DMS153 treated with DMSO at 0.1 percent for 48 hours (cell line): ENCODE data around the gene TNFAIP3.
"Not testable (repeated sequence)": the region's sequence is repeated elsewhere in the genome, so short reads cannot be mapped to it uniquely, and the experiment has no call there.

Experiments
- DNase-seq: peaks from one replicate; lab custom pipeline; 2025; ENCODE audit not compliant: unreplicated experiment; lab: John Stamatoyannopoulos, UW

The TNFAIP3 gene

DNA sequence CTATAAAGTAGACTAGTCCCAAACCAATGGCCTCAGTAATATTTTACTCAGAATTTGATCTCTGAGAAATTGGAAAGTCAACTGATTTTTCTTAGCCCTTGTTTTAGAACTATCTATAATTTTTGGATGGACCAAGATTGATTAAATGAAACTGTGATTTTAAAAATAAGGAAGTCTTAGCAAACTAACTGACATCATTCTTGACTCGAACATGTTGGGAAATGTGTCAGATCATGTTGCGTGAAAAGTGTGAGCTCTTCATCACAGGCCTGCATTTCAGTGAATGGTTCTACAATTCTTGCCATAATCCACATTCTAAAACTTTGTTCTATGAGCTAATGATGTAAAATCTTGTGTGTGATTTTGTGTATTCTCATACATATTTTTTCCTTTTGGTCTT, 11.0 kb downstream of the TNFAIP3 start:
- DNase-seq = no peak

DNA sequence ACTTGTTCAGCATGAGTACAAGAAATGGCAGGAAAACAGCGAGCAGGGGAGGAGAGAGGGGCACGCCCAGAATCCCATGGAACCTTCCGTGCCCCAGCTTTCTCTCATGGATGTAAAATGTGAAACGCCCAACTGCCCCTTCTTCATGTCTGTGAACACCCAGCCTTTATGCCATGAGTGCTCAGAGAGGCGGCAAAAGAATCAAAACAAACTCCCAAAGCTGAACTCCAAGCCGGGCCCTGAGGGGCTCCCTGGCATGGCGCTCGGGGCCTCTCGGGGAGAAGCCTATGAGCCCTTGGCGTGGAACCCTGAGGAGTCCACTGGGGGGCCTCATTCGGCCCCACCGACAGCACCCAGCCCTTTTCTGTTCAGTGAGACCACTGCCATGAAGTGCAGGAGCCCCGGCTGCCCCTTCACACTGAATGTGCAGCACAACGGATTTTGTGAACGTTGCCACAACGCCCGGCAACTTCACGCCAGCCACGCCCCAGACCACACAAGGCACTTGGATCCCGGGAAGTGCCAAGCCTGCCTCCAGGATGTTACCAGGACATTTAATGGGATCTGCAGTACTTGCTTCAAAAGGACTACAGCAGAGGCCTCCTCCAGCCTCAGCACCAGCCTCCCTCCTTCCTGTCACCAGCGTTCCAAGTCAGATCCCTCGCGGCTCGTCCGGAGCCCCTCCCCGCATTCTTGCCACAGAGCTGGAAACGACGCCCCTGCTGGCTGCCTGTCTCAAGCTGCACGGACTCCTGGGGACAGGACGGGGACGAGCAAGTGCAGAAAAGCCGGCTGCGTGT, 11.6 kb downstream of the TNFAIP3 start:
- DNase-seq = no peak

DNA sequence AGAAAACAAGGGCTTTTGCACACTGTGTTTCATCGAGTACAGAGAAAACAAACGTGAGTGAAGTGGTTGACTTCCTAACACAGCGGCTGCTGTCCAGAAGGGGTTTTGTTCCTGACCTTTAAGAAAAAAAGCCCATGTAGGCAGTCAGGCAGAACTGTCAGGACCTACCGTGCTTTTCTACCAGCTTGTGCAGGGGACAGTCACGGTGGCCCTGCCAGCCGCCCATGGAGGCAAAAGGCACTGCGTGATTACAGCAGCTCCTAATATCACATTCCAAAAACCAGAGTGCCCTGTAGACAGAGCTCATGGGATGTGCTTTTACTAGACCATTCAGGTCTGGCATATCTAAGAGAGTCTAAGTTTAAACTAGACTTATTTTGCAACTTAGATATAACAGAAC, 12.2 kb downstream of the TNFAIP3 start:
- no peak for DNase-seq

DNA sequence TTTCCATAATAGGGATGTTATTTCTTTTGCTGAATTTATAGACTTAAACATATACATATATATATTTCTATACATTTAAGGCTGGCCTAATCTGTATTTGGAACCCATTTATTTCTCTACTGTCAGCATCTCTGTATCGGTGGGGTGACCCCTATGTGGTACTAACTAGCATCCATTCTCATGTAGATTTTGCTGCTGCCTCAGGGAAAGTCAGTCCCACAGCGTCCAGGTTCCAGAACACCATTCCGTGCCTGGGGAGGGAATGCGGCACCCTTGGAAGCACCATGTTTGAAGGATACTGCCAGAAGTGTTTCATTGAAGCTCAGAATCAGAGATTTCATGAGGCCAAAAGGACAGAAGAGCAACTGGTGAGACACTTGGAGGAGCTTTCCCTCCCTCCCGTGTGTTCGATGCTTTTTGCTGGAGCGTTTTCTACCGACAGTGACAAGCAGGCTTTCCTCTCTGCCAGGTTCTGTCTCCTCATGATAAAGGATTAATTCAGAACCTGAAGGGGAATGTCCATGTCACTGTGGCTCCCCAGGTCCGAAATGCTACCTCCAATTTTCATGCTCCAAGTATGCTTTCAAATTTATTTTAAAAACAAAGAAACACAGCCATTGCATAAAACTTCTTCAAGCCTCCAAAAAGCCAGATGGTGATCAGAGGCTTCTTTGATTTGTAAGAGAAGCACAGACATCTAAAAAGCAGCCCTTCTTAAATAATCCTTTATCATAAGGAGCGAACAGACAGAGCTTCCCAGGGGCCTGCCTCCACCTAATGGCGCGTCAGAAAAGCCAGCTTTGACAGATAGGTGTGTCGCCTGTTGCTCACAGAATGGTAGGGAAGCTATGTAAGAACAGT, 13.1 kb downstream of the TNFAIP3 start:
- DNase-seq = no peak

DNA sequence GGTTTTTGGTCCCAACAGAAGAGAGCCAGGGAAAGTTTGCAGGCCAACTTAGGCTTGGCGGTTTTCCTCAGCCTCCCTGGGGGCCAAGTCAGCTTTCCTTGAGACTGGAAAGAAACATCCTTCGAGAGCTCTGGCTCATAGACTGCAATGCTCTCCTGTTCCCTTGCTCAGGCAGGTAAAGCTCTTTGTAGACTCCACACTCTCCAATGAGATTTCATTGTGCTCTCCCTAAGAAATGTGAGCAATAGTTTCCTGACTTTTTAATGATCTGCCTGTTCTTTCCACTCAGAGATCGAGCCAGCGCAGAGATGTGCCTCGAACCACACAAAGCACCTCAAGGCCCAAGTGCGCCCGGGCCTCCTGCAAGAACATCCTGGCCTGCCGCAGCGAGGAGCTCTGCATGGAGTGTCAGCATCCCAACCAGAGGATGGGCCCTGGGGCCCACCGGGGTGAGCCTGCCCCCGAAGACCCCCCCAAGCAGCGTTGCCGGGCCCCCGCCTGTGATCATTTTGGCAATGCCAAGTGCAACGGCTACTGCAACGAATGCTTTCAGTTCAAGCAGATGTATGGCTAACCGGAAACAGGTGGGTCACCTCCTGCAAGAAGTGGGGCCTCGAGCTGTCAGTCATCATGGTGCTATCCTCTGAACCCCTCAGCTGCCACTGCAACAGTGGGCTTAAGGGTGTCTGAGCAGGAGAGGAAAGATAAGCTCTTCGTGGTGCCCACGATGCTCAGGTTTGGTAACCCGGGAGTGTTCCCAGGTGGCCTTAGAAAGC, 13.9 kb downstream of the TNFAIP3 start:
- no peak for DNase-seq

DNA sequence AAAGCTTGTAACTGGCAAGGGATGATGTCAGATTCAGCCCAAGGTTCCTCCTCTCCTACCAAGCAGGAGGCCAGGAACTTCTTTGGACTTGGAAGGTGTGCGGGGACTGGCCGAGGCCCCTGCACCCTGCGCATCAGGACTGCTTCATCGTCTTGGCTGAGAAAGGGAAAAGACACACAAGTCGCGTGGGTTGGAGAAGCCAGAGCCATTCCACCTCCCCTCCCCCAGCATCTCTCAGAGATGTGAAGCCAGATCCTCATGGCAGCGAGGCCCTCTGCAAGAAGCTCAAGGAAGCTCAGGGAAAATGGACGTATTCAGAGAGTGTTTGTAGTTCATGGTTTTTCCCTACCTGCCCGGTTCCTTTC, 14.4 kb downstream of the TNFAIP3 start:
- DNase-seq = no peak

DNA sequence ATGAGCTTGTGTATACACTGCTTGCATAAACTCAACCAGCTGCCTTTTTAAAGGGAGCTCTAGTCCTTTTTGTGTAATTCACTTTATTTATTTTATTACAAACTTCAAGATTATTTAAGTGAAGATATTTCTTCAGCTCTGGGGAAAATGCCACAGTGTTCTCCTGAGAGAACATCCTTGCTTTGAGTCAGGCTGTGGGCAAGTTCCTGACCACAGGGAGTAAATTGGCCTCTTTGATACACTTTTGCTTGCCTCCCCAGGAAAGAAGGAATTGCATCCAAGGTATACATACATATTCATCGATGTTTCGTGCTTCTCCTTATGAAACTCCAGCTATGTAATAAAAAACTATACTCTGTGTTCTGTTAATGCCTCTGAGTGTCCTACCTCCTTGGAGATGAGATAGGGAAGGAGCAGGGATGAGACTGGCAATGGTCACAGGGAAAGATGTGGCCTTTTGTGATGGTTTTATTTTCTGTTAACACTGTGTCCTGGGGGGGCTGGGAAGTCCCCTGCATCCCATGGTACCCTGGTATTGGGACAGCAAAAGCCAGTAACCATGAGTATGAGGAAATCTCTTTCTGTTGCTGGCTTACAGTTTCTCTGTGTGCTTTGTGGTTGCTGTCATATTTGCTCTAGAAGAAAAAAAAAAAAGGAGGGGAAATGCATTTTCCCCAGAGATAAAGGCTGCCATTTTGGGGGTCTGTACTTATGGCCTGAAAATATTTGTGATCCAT, 15.3 kb downstream of the TNFAIP3 start:
- no peak for DNase-seq

DNA sequence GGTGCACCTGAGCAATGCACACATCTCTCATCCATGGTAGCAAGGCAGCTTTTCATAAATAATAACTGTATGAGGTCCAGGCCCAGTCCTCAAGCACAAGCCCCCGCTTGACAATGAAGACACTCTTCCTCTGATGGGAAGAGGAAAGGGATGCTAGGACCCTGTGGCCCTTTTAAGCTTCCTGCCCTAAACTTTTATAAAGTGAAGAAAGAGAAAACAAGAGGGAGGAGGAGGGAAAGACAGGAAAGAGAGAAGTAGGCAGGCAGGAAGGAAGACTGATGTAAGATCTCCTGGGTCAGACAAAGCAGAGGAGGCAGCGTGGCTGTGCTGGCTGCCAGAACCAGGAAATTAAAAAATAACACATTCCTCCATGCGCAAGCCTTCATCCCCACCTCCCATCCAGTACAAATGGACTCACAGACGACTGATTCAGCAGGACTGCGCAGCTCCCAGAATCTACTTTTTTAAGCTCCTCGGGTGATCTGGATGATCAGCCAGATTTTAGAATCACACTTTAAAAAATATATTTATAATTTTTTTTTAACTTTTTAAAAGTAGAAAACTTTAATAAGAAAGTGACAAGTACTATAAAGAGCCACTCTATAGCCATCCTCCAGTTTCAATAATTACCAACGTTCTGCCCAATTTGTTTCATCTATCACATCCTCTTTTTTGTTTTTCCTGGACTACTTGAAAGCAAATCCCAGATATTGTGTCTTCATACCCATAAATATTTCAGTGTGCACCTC, 16.5 kb downstream of the TNFAIP3 start:
- no peak for DNase-seq

DNA sequence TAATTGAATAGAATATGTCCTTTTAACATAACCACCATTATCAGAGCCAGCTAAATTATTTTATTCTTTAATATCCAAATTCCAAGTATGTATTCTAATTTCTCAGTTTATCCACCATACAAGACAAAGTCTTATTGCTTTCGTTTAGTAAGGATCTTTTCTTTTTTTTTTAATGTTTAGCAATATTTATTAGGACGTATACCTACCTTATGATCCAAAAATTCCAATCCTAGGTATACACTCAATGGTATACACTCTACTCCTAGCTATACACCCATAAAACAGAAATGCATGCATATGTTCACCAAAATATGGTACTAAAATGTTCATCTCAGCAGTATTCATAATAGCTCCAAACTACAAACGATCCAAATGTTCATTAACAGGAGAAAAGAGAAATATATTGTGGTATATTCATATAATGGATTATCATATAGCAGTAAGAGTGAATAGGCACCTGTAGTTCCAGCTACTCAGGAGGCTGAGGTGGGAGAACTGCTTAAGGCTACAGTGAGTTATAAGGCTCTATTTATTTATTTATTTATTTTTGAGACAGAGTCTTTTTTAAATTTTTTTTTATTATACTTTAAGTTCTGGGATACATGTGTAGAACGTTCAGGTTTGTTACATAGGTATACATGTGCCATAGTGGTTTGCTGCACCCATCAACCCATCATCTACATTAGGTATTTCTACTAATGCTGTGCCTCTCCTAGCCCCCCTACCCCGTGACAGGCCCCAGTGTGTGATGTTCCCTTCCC, 17.3 kb downstream of the TNFAIP3 start:
- no peak for DNase-seq

DNA sequence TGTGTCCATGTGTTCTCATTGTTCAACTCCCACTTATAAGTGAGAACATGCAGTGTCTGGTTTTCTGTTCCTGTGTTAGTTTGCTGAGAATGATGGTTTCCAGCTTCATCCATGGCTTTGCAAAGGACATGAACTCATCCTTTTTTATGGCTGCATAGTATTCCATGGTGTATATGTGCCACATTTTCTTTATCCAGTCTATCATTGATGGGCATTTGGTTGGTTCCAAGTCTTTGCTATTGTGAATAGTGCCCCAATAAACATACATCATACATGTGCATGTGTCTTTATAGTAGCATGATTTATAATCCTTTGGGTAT, 17.8 kb downstream of the TNFAIP3 start:
- DNase-seq = not testable (repeated sequence)

DNA sequence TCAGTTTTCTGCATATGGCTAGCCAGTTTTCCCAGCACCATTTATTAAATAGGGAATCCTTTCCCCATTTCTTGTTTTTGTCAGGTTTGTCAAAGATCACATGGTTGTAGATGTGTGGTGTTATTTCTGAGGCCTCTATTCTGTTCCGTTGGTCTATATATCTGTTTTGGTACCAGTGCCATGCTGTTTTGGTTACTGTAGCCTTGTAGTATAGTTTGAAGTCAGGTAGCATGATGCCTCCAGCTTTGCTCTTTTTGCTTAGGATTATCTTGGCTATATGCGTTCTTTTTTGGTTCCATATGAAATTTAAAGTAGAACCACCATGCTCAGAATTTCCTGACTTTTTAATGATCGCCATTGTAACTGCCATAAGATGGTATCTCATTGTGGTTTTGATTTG, 19.2 kb downstream of the TNFAIP3 start:
- DNase-seq = not testable (repeated sequence)

DNA sequence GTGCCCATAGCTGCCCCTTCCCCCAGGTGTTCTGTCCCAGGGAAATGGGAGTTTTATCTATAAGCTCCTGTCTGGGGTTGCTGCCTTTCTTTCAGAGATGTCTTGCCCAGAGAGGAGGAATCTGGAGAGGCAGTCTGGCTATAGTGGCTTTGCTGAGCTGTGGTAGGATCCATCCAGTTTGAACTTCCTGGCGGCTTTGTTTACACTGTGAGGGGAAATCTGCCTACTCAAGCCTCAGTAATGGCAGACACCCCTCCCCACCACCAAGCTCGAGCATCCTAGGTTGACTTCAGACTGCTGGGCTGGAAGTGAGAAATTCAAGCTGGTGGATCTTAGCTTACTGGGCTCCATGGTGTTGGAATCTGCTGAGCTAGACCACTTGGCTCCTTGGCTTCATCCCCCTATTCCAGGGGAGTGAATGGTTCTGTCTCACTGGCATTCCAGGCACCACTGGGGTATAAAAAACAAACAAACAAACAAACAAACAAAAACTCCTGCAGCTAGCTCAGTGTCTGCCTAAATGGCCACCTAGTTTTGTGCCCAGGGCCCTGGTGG, 24.0 kb downstream of the TNFAIP3 start:
- no peak for DNase-seq

DNA sequence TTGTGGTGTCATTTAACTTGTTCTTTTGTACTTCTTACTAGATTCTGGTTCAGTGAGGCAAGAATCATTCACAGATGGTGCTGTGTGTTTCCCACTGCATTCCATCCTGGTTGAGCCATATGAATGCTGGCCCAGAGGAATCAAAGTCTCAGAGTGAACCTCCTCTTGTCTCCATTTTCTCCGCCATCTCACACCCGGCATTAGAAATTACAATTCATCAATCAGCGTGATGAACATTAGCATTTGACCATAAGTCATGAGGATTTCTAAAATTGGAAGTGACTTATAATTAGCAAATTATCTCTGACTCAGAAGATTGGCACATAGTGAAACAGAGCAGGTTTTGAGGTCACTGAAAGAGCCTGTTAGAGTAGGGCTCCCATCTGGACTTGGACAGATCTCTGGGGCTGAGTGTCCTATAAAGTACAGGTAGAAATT, 25.2 kb downstream of the TNFAIP3 start:
- DNase-seq = no peak

DNA sequence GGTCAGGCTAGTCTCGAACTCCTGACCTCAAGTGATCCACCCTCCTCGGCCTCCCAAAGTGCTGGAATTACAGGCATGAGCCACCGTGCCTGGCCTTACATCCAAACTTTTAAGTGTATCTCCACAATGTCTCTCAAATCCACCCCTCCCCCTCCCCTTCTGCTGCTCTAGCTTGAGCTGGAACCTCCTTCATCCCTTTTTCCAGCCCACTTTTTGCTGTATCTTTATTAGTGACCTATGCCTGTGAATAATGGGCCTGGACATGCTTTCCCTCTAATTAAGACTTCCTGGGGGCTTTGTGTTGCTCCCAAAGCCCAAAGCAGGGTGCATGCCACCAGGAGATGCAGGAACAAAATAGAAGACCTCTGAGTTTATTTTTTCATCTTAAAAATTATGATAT, 26.1 kb downstream of the TNFAIP3 start:
- DNase-seq = no peak

DNA sequence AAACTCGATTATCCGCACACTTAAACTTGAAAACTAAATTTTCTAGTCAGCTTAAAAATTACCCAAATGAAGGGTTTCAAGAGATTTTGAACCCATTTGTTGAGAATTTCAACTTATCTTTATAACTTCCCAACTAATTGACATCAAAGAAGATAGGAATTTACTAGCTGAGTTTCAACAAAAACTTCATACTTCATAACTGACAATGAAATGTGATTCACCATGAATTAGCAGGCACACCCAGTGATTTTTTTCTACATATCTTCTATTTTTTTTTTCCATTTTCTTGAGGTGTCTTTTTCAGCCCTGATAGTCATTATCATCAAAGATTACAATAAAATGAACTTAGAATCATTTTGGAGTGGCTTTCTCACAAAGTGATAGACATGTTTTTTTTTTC, 26.7 kb downstream of the TNFAIP3 start:
- DNase-seq = no peak

DNA sequence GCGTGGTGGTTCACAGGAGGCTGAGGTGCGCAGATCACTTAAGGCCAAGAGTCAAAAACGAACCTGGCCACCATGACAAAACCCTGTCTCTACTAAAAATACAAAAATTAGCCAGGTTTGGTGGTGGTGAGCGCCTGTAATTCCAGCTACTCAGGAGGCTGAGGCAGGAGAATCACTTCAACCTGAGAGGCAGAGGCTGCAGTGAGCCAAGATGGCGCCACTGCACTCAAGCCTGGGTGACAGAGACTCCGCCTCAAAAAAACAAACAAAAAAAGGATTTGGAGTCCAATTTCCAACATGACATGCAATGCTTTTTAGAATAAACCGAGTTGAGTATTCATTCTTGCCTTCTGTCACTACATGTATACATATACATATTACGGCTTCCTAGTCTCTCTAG, 27.3 kb downstream of the TNFAIP3 start:
- DNase-seq = not testable (repeated sequence)

DNA sequence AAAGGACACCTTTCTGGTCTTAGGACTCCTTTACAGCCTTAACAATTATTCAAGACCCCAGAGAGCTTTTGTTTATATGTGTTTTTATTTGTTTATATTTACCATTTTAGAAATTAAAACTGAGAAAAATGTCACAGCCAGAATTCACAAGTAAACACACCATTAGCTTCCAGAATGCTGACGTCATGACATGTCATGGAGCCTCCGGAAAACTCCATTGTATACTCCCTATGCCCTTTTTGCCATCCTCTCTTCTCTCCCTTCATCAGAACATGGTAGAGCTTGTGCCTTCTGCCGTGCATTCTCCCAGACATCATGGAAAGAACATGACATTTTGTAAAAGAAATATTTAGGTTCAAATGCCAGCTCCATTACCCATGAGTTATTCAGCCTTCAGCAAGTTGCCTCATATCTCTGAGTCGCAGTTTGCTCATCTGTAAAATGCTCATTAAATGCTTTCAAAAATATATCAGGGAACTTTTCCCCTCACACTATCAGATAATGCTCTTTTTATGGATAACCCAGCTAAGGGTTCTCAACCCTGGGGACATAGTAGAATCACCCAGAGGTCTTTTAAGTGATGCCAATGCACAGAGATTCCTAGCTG, 27.8 kb downstream of the TNFAIP3 start:
- no peak for DNase-seq

DNA sequence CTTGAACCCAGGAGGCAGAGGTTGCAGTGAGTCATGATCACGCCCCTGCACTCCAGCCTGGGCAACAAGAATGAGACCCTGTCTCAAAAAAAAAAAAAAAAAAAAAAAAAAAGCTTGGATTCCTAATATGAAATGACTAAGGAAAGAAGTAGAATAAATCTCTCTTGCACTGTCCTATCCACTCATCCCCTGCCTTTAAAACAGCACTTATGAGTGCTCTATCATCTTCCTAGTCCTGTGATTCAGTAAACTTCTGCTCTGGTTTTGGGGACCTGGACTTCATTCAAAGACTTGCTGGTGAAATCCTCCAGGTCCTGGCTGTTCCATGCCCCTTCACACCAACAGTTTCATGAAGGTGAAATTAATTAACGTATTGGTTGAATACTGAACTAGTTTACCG, 29.6 kb downstream of the TNFAIP3 start:
- DNase-seq = no peak

DNA sequence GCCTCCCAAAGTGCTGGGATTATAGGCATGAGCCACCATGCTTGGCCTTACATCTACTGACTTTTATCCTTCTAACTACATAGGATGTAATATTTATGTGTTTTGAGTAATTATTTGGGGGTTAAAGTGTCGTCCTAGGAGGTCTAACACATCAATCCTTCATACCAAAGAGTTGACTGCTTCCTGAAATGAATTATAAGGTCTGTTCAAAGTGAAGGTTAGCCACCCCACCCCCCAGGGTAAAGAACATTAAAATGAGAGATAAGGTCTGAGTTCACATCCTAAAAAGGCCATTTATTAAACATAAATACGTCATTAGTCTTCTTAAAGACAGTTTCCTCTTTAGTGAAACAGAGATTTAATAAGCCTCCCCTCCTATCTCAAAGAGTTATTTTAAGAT, 33.8 kb downstream of the TNFAIP3 start:
- no peak for DNase-seq
